HepG2 (cell line): ENCODE results near the gene FIGNL1. TPM values are rescaled to one million over a fixed set of nuclear protein-coding genes. Genes with fewer than 3 reads are reported as not detected.

ENCODE experiments used
- ATAC-seq: fragments of 200-7000 bp; cut with Tn5 transposase; 3 replicates; pipeline ENCODE4 v1.9.1; 2020; ENCODE audit warnings: mild to moderate bottlenecking, moderate library complexity
- BruUV-seq: library from RNA; stranded (reverse); fragments of 400-500 nt; replicated peaks from 2 replicates; lab custom pipeline; 2021; lab: Mats Ljungman, UMichigan
- CTCF ChIA-PET: fragments of 300-600 bp; formaldehyde crosslinking; extraction: SDS; loops from one replicate; lab custom pipeline; 2021; ENCODE audit warnings: low total read pairs, inconsistent platforms, low intra/inter-chr PET ratio; lab: Yijun Ruan, JAX
- POLR2A ChIA-PET: fragments of 350-600 bp; sonication (Branson Sonifier 250); formaldehyde crosslinking; loops from one replicate; lab custom pipeline; 2020; ENCODE audit warnings: antibody characterized with exemption, inconsistent platforms; lab: Yijun Ruan, JAX
- DNase-seq: peaks from one replicate; pipeline ENCODE4 v3.0.0-alpha.2; 2015; ENCODE audit warnings: low spot score
- FAIRE-seq: peaks from 3 replicates; lab custom pipeline; 2011; peaks lifted over from hg19 to GRCh38; lab: Jason Lieb, UNC
- H2AFZ ChIP-seq: one replicate; pipeline ENCODE4 v1.6.1; 2011; ENCODE audit warnings: low read length, inconsistent platforms
- H3K27ac ChIP-seq: fragments of 300-600 bp; 3 replicates; pipeline ENCODE4 v1.8.0; 2011; ENCODE audit warnings: mixed run types, mild to moderate bottlenecking, mixed read lengths, low read length, inconsistent platforms; ENCODE audit not compliant: insufficient read depth; ENCODE audit errors: extremely low read length
- H3K27me3 ChIP-seq, 2 experiments: fragments of 200-600 bp in 1 of 2; 2 replicates in 1 of 2; 3 replicates in 1 of 2; pipeline versions ENCODE4 v1.6.0 to v1.8.0; 2011; ENCODE audit warnings: low read length in 2 of 2, mild to moderate bottlenecking in 2 of 2, moderate library complexity in 2 of 2, inconsistent platforms in 1 of 2; ENCODE audit not compliant: insufficient read depth in 2 of 2, control insufficient read depth in 1 of 2
- H3K36me3 ChIP-seq, 2 experiments: fragments of 200-600 bp in 1 of 2; replicated peaks in 1 of 2; 2 replicates in 1 of 2; 3 replicates in 1 of 2; pipeline versions ENCODE4 v1.5.1 to v1.8.0; 2011; ENCODE audit warnings: low read length in 2 of 2, inconsistent platforms in 1 of 2; ENCODE audit not compliant: insufficient read depth in 2 of 2, control insufficient read depth in 1 of 2
- H3K4me1 ChIP-seq: 2 replicates; pipeline ENCODE4 v1.5.1; 2012; ENCODE audit warnings: low read length, inconsistent platforms; ENCODE audit not compliant: insufficient read depth
- H3K4me2 ChIP-seq: 2 replicates; pipeline ENCODE4 v1.6.0; 2011; ENCODE audit warnings: low read depth, low read length, inconsistent platforms
- H3K4me3 ChIP-seq, 3 experiments: fragments of 200-600 bp in 1 of 3; sonication (generic), shearing (Covaris generic) in 1 of 3; replicated peaks in 1 of 3; 2 replicates each; pipeline ENCODE4 v1.5.1; 2011 to 2016; ENCODE audit warnings: low read length in 3 of 3, inconsistent platforms in 2 of 3, low read depth in 2 of 3, mild to moderate bottlenecking in 2 of 3, control low read depth in 1 of 3, mixed read lengths in 1 of 3; ENCODE audit not compliant: insufficient read depth in 1 of 3
- H3K79me2 ChIP-seq: one replicate; pipeline ENCODE4 v1.6.1; 2011; ENCODE audit warnings: low read length, inconsistent platforms; ENCODE audit not compliant: insufficient read depth
- H3K9ac ChIP-seq: 2 replicates; pipeline ENCODE4 v1.6.0; 2011; ENCODE audit warnings: mild to moderate bottlenecking, low read depth, low read length, inconsistent platforms; ENCODE audit not compliant: insufficient read depth
- H3K9me3 ChIP-seq: 2 replicates; pipeline ENCODE4 v1.5.1; 2012; ENCODE audit warnings: mild to moderate bottlenecking, low read length
- H4K20me1 ChIP-seq: 2 replicates; pipeline ENCODE4 v1.6.0; 2011; ENCODE audit warnings: inconsistent platforms, mild to moderate bottlenecking, low read length, moderate library complexity; ENCODE audit not compliant: insufficient read depth
- DNMT3B ChIP-seq: conservative IDR thresholded peaks from 2 replicates; pipeline ENCODE4 v1.6.1; 2016; ENCODE audit warnings: missing biosample characterization, control low read depth
- FOXJ3 ChIP-seq: sonication (generic); formaldehyde crosslinking; IDR thresholded peaks from 2 replicates; pipeline ENCODE4 v1.4.0; 2020; ENCODE audit warnings: missing genetic modification reagents, mild to moderate bottlenecking, borderline replicate concordance
- HOXA5 ChIP-seq: sonication (generic); formaldehyde crosslinking; IDR thresholded peaks from 2 replicates; pipeline ENCODE4 v1.4.0; 2020; ENCODE audit warnings: missing genetic modification reagents
- IKZF1 ChIP-seq: fragments of 450-650 bp; IDR thresholded peaks from 2 replicates; pipeline ENCODE4 v1.7.1; 2016
- NR2F2 ChIP-seq: IDR thresholded peaks from 2 replicates; pipeline ENCODE4 v1.6.1; 2012; ENCODE audit warnings: low read depth, inconsistent platforms, borderline replicate concordance
- PLRG1 ChIP-seq: fragments of 450-650 bp; conservative IDR thresholded peaks from 2 replicates; pipeline ENCODE4 v1.6.1; 2016
- SMAD1 ChIP-seq: sonication (generic); formaldehyde crosslinking; IDR thresholded peaks from 2 replicates; pipeline ENCODE4 v1.4.0; 2020; ENCODE audit warnings: missing genetic modification reagents, low read depth, mild to moderate bottlenecking, borderline replicate concordance
- SP5 ChIP-seq: IDR thresholded peaks from 2 replicates; pipeline ENCODE4 v1.6.1; 2016; ENCODE audit warnings: low read depth, borderline replicate concordance
- YY1 ChIP-seq: IDR thresholded peaks from 2 replicates; pipeline ENCODE4 v1.6.1; 2011; ENCODE audit warnings: low read length, low read depth, moderate library complexity, mild to moderate bottlenecking; ENCODE audit not compliant: insufficient read depth, insufficient replicate concordance
- ZBTB7B ChIP-seq: sonication (generic); formaldehyde crosslinking; IDR thresholded peaks from 2 replicates; pipeline ENCODE4 v1.4.0; 2020; ENCODE audit warnings: missing genetic modification reagents
- ZNF143 ChIP-seq: sonication (generic); formaldehyde crosslinking; IDR thresholded peaks from 2 replicates; pipeline ENCODE4 v1.4.0; 2020; ENCODE audit warnings: missing genetic modification reagents
- ZNF234 ChIP-seq: sonication (generic); formaldehyde crosslinking; conservative IDR thresholded peaks from 2 replicates; pipeline ENCODE4 v1.5.1; 2020; ENCODE audit warnings: mild to moderate bottlenecking, missing genetic modification reagents
- WGBS: methylation state at CpG from one replicate; pipeline ENCODE4 v1.1.6; 2017; ENCODE audit warnings: low lambda C conversion rate; 5-methylcytosine and 5-hydroxymethylcytosine counted together
- in situ Hi-C: cut with HindIII; loops from 2 replicates; pipeline ENCODE4 v1.10.0; 2017; ENCODE audit warnings: low pct_unique_long_range_greater_than_20kb; ENCODE audit not compliant: extremely low pct_ligation_motif_present
- intact Hi-C: fragments of 100-400 bp; cut with micrococcal nuclease; formaldehyde crosslinking; loops from one replicate; pipeline ENCODE4 v1.10.0; 2022; ENCODE audit not compliant: unreplicated experiment
- polyA plus RNA-seq, 8 experiments: library from polyadenylated mRNA; depleted of rRNA in 3 of 8; stranded (reverse) in 7 of 8; unstranded in 1 of 8; fragments of >200 nt; fragmentation: Illumina TruSeq in 4 of 8; extraction: Trizol in 4 of 8; gene quantifications; 2 replicates each; pipeline versions ENCODE4 v1.2.1 to v1.2.3, GENCODE V29; 2011 to 2016; ENCODE audit warnings: low read depth in 4 of 8, missing spikeins in 1 of 8, mixed read lengths in 1 of 8; ENCODE audit not compliant: insufficient read depth in 1 of 8
- total RNA-seq, 5 experiments: library from RNA; depleted of rRNA; stranded (reverse); fragments of >200 nt; fragmentation: Illumina TruSeq; extraction: Trizol; gene quantifications; 2 replicates each; pipeline ENCODE4 v1.2.3, GENCODE V29; 2016; ENCODE audit warnings: low read depth in 1 of 5
- TF ChIP-seq, protein P1 (sequence below): sonication (generic); formaldehyde crosslinking; IDR thresholded peaks from one replicate; pipeline ENCODE4 v1.5.1; 2020; ENCODE audit warnings: mild to moderate bottlenecking, missing genetic modification reagents; ENCODE audit errors: not compliant biosample characterization
- TF ChIP-seq, protein P2 (sequence below): sonication (generic); formaldehyde crosslinking; IDR thresholded peaks from 2 replicates; pipeline ENCODE4 v1.4.0; 2020; ENCODE audit warnings: mild to moderate bottlenecking, missing genetic modification reagents

Gene FIGNL1
- total and polyA plus RNA-seq, 2 of the 13 experiments (the other 11 are each of a cell fraction or from before 2014, with no cell fraction given): 4.0 to 20.9 TPM

DNA sequence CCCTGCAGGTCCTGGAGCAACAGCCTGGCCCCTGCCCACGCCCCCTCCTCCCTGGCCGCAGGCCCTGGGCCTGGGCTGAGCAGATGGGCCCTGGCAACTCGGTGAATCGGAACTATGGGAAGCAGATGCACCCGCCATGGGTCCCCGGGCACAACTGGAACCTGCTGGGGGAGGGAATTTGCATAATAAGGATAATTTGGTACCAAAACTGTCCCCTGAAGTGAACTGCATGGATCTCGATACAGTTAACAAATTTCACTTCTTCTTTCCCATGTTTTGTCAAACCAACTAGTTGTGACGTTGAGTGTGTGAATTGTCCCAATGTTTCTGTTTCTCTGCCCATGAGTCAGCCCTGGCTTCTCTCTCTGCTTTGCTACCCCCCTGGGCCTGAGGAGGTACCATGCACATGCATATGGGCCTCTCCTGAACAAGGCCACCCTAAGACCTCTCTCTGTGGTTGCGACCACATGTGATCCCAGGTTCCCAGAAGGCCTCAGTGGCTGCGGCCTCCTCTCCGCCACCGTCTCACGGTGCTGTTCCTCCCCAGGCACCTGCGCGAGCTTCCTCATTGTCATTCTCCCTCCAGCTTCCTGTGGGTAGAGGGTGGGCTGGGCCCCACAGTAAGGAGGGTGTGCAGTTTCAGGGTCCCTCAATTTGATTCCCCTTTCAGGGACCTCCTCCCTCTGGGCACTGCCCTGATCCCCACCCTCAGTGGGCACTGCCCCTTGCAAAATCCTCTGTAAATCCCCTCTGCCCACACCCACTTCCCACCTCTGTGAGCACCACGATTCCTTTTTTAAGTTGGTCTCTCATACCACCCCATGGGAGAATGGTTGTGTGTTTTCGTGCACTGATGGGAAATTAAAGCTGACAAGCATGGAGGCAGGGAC is 40.0 kb downstream of the FIGNL1 start:
- H3K4me3 ChIP-seq: no peak overlapping the region
- no peak overlapping the region for H3K9ac ChIP-seq
- no peak for DNase-seq
- no peak for FAIRE-seq
- H3K9me3 ChIP-seq: no peaks in the 10 kb centered on the region
- H3K27ac ChIP-seq: no peak overlapping the region
- H3K79me2 ChIP-seq: no peaks in the 10 kb centered on the region
- in situ Hi-C loops (loop anchor here (10.0 kb wide), 2 partner anchors 205 to 265 kb away; no protein-coding TSS in a partner anchor), intact Hi-C loops (no loop called here)
- no peaks in the 10 kb centered on the region for H4K20me1 ChIP-seq
- H3K36me3 ChIP-seq: no peaks in the 10 kb centered on the region
- 51% methylated on average over 11 of the region's 17 CpGs for WGBS
- no peak; the same call in 2 of the 3 replicates for ATAC-seq
- peaks cover 0 to 29% of the 10 kb centered on the region in 2 experiments; a peak in 2 of 5 replicates for H3K27me3 ChIP-seq
- ChIA-PET POLR2A (no interaction called here), CTCF (no interaction called here)
- H2AFZ ChIP-seq: no peak overlapping the region
- no peak overlapping the region for H3K4me2 ChIP-seq
- no TSS peak for BruUV-seq
- no peaks in the 10 kb centered on the region for H3K4me1 ChIP-seq
- TF ChIP-seq NR2F2: no peak
- TF ChIP-seq PLRG1: no peak
- no peak for TF ChIP-seq SMAD1 (CRISPR knock-in tag)
- TF ChIP-seq IKZF1: no peak
- TF ChIP-seq, protein P1, sequence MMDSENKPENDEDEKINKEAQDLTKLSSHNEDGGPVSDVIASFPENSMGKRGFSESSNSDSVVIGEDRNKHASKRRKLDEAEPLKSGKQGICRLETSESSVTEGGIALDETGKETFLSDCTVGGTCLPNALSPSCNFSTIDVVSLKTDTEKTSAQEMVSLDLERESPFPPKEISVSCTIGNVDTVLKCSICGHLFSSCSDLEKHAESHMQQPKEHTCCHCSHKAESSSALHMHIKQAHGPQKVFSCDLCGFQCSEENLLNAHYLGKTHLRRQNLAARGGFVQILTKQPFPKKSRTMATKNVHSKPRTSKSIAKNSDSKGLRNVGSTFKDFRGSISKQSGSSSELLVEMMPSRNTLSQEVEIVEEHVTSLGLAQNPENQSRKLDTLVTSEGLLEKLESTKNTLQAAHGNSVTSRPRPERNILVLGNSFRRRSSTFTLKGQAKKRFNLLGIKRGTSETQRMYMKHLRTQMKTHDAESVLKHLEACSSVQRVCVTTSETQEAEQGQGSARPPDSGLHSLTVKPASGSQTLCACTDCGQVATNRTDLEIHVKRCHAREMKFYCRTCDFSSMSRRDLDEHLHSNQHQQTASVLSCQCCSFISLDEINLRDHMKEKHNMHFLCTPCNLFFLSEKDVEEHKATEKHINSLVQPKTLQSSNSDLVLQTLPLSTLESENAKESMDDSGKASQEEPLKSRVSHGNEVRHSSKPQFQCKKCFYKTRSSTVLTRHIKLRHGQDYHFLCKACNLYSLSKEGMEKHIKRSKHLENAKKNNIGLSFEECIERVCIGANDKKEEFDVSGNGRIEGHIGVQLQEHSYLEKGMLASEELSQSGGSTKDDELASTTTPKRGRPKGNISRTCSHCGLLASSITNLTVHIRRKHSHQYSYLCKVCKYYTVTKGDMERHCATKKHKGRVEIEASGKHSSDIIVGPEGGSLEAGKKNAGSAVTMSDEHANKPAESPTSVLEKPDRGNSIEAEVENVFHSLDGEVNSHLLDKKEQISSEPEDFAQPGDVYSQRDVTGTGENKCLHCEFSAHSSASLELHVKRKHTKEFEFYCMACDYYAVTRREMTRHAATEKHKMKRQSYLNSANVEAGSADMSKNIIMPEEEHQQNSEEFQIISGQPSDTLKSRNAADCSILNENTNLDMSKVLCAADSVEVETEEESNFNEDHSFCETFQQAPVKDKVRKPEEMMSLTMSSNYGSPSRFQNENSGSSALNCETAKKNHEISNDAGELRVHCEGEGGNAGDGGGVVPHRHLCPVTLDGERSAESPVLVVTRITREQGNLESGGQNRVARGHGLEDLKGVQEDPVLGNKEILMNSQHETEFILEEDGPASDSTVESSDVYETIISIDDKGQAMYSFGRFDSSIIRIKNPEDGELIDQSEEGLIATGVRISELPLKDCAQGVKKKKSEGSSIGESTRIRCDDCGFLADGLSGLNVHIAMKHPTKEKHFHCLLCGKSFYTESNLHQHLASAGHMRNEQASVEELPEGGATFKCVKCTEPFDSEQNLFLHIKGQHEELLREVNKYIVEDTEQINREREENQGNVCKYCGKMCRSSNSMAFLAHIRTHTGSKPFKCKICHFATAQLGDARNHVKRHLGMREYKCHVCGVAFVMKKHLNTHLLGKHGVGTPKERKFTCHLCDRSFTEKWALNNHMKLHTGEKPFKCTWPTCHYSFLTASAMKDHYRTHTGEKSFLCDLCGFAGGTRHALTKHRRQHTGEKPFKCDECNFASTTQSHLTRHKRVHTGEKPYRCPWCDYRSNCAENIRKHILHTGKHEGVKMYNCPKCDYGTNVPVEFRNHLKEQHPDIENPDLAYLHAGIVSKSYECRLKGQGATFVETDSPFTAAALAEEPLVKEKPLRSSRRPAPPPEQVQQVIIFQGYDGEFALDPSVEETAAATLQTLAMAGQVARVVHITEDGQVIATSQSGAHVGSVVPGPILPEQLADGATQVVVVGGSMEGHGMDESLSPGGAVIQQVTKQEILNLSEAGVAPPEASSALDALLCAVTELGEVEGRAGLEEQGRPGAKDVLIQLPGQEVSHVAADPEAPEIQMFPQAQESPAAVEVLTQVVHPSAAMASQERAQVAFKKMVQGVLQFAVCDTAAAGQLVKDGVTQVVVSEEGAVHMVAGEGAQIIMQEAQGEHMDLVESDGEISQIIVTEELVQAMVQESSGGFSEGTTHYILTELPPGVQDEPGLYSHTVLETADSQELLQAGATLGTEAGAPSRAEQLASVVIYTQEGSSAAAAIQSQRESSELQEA: no peak
- TF ChIP-seq HOXA5 (CRISPR knock-in tag): no peak
- no peak for TF ChIP-seq DNMT3B (CRISPR knock-in tag)
- TF ChIP-seq YY1: no peak
- TF ChIP-seq ZBTB7B (CRISPR knock-in tag): no peak
- TF ChIP-seq, protein P2, sequence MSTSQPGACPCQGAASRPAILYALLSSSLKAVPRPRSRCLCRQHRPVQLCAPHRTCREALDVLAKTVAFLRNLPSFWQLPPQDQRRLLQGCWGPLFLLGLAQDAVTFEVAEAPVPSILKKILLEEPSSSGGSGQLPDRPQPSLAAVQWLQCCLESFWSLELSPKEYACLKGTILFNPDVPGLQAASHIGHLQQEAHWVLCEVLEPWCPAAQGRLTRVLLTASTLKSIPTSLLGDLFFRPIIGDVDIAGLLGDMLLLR (CRISPR knock-in tag): no peak
- TF ChIP-seq ZNF234 (CRISPR knock-in tag): no peak
- no peak for TF ChIP-seq FOXJ3 (CRISPR knock-in tag)
- TF ChIP-seq SP5 (CRISPR knock-in tag): no peak
- TF ChIP-seq ZNF143 (CRISPR knock-in tag): no peak
